SK-N-SH treated with all-trans-retinoic acid at 6 μM for 48 hours (cell line): ENCODE results near the gene KCTD12.

ENCODE experiments used
- CREB5 ChIP-seq: fragments of 250-450 bp; sonication (Bioruptor Pico); IDR thresholded peaks from 2 replicates; pipeline ENCODE4 v1.5.1; 2020; ENCODE audit warnings: low read depth, mild to moderate bottlenecking, moderate library complexity
- CSRNP3 ChIP-seq: fragments of 250-450 bp; sonication (Bioruptor Pico); IDR thresholded peaks from 2 replicates; pipeline ENCODE4 v1.5.1; 2021; ENCODE audit warnings: mild to moderate bottlenecking, moderate library complexity
- PPARA ChIP-seq: fragments of 250-450 bp; sonication (Bioruptor Pico); IDR thresholded peaks from 2 replicates; pipeline ENCODE4 v1.5.0; 2020; ENCODE audit warnings: mild to moderate bottlenecking, borderline replicate concordance

- TF ChIP-seq CREB5 (no peak), CSRNP3 (CRISPR knock-in tag) (no peak), PPARA (CRISPR knock-in tag) (no peak)
Measured at GRCh38 chr13:76865996-76866503, 20.2 kb downstream of the KCTD12 start.
